SH-SY5Y (cell line): ENCODE results near the gene SLC25A42.

Source experiments
- GATA2 ChIP-seq: IDR thresholded peaks from 2 replicates; pipeline ENCODE4 v1.6.1; 2011; ENCODE audit warnings: mild to moderate bottlenecking, low read depth, low read length
- GATA3 ChIP-seq: IDR thresholded peaks from 2 replicates; pipeline ENCODE4 v1.6.1; 2011; ENCODE audit warnings: low read depth, mild to moderate bottlenecking, low read length, moderate library complexity

Gene SLC25A42, protein sequence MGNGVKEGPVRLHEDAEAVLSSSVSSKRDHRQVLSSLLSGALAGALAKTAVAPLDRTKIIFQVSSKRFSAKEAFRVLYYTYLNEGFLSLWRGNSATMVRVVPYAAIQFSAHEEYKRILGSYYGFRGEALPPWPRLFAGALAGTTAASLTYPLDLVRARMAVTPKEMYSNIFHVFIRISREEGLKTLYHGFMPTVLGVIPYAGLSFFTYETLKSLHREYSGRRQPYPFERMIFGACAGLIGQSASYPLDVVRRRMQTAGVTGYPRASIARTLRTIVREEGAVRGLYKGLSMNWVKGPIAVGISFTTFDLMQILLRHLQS

DNA sequence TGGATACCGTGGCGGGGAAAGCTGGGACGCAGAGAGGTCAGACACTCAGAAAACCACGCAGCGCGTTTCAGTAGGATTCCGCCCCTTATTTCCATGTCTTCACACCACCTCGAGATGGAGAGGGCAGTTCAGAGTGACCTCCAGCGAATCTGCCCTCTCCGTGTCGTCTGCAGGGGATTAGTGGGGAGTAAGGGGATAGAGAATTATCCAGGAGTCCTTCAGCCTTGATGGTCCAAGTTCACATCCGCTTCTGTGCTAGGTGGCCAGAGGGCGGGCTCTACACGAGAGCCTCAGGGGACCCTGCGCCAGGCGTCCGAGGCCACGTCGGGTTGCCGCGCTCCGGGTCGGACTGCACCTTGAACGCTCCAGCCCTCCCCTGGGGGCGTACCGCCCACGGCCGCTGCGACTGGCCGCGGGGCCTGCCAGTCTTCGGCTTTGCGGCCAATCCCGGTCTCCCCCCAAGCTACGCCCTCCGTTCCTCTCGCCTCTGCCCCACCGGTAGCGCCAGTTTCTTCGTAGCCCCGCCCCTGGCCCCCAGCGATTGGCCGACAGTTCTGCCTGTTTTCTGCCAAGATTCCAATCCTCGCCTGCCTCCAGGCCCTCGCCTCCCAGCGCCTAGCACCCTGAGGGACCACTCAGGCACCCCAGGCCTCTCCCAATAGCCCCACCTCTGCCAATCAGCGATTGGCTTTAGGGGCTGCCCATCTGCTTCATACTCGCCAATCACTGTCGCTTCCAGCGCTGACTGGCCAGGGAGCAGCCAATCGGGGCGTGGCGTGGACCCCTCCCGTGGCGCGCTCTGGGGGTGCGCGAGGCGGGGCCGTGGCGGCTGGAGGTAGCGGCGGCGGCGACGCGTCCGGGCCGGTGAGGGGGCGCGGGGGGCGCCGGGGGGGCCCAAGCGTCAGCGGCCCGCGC, at the start of gene SLC25A42:
Gene SLC25A42, plus strand, starts transcription at position 812 of the 915 bp plus-strand sequence. CDS start 32,131 bp downstream, outside the sequence.
- TF ChIP-seq GATA2 (no peak), GATA3 (no peak)

DNA sequence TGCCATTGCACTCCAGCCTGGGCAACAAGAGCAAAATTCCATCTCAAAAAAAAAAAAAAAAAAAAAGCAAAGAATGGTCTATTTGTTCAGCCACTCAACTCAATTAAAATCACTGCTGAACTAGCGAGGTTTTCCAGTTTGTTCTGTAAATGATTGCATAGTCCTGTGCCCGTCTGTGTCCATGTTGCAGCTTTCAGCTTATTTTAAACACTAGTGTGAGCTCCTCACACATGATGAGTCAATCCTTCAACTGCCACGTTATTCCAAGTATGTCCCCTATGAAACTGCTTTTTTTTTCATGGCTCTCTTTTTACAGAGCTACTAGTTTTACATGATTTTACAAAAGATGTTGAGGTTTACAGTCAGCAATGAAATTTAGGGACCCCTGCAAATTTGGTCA, 42.7 kb upstream of the SLC25A42 start:
- TF ChIP-seq GATA3: no peak

DNA sequence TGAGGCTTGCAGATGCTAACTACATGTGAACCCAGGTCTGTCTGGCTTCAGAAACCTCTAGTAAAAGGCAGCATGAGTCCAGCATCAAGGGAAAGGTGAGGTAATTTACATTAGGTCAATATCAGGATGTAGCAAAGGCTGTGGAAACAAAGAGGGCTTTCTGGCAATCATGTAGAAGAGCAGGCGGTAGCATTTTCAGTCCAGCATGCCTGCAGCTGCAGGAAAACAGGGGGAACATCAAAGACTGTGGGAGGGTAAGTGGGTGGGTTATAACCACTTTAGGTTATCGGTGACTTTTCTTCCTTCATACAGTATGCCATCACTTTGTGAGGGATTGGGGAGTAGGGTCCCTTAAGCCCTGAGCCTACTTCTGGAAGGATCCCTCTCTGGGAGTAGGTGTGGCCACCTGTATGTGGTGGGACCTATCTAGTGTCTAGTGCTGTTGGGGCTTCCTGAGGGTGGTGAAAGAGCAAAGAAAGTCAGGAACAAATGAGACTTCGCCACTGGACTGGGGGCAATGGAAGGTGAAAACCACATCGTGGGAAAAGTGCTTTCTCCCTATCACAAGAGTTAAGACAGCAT, 41.3 kb upstream of the SLC25A42 start:
- no peak for TF ChIP-seq GATA2

DNA sequence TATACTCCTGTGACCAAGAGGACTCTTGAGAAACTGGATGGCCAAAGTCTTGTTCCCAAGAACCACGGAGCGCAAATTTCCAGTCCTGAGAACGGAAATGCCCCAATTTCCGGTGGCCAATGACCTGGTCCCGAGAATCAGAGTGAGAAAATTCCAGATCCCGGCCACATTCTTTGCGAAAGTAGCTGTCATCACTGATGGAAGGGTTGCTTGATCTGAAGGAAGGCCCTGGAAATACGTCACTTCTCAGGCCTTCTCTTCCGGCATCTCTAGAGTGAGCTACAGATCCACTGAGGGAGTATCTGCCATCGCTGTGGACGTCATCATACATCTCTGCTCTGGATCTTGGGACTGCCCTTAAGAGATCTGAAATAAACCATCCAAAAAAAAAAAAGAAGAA, 37.9 kb upstream of the SLC25A42 start:
- TF ChIP-seq GATA3 (no peak), GATA2 (no peak)

DNA sequence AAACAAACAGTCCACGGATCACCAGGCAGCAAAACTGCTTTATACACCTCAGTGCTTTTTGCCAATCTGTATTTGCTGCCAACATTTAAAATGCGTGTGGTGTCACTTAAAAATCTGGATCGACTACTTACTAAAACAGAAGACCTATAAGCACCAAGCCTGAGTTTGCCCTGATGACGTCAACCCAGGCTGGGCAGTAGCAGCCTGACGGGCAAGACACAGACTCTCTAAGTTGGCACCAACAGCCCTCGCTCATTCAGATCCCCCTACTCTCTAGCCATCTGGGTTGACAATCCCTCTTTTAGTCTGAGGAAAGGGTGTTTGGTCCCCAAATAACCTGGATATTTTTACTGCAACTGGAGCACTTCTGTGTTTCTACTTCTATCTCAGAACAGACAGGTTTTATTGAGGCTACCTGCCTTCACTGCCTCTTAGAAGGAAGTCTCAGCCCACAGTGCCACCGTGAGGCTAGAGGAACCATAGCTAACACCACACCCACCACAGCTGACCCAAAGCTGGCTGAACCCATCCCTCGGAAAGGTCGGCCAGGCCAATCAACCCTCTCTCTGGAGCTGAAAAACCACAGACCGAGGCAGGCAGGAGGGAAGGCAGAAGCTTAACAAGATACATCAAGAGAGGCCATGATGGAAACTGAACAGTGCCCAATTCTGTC, 37.4 kb upstream of the SLC25A42 start:
- TF ChIP-seq GATA3 (no peak), GATA2 (no peak)

DNA sequence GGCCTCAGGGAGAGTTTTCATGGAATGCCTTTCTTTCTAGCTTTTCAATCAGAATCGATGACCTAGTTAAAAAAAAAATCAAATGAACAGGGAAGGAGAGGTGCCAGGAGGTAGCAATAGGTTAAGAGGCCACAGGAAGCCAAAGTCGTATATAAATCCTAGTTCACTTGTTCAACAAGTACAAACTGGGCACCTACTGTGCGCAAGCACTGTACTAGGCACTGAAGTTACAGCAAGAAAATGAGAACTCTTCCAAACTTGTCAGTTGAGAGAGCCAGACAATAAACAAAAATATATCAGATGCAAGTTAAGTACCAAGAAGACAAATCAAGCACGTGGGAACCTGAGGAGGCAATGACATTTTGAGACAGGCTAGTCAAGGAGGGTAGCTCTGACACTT, 36.6 kb upstream of the SLC25A42 start:
- no peak for TF ChIP-seq GATA3
- TF ChIP-seq GATA2: no peak

DNA sequence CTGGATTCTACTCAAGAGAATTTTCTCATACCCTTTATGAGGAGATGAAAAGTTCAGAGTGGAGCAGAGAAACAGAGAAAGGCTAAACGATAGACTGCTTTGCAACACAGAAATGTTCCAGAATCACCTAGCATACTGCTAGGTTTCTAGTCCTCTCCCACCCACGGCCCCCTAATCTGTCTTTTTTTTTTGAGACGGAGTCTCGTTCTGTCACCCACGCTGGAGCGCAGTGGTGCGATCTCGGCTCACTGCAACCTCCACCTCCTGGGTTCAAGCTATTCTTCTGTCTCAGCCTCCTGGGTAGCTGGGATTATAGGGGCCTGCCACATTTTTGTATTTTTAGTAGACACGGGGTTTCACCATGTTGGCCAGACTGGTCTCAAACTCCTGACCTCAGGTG, 35.3 kb upstream of the SLC25A42 start:
- TF ChIP-seq GATA3: no peak
- TF ChIP-seq GATA2: no peak

DNA sequence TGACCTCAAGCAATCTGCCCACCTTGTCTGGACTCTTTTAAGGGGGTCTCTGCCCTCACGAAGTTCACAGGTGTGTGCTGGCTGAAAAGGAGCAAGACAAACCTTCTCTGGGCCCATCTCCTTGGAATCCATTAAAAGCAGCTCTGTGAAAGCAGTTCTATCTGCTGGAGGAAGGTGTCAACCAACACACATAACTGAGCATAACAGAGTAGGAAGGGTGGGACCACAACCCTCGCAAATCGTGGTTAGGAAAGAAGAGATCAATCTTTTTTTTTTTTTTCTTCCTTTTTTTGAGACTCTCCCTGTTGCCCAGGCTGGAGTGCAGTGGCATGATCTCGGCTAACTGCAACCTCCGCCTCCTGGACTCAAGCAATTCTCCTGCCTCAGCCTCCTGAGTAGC, 31.9 kb upstream of the SLC25A42 start:
- no peak for TF ChIP-seq GATA2
- no peak for TF ChIP-seq GATA3

DNA sequence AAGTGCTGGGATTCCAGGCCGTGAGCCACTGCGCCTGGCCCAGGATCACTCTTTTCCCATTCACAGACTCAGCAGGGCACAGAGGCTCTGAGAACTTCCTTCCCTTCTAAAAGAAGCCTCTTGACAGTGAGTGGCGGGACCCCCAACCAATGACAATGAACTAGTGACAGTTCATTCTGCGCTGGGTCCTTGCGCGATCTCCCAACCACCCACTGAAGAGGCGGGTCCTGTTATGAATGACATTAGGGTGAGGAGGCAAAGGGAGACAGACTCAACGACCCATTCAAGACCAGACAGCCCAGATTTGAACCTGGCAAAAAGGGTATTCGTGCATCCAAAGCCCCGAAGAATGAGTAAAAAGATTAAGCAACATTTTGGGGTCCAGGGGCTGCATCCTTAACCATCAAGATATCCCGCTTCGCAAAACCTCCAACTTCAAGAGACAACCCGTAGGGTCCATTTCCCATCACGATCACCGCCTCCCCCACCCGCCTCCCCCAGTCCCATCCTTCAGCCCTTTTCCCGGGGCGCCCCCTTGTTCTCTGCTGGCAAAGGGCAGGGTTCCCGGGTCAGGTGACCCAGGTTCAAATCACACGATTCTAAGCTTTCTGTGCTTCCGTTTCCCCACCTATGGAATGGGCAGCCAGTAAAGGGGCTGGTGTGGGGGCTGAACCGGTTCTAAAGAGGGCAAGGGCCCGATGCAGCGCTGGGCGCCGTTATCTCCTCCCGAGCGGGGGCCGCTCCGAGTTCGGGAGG, 31.2 kb upstream of the SLC25A42 start:
- TF ChIP-seq GATA2: no peak
- no peak for TF ChIP-seq GATA3

DNA sequence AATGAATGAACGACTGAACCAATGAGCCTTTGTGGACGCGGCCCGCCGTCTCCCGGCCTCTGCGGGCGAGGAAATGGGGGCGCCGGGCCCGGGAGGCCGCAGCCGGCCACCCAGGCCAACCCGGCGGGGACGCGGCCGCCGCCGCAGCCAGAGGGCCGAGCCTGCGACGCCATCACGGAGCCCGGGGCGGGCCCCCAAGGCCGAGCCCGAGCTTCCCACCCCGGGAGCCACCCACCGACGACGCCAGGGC, 30.7 kb upstream of the SLC25A42 start:
- TF ChIP-seq GATA2 (no peak), GATA3 (no peak)

DNA sequence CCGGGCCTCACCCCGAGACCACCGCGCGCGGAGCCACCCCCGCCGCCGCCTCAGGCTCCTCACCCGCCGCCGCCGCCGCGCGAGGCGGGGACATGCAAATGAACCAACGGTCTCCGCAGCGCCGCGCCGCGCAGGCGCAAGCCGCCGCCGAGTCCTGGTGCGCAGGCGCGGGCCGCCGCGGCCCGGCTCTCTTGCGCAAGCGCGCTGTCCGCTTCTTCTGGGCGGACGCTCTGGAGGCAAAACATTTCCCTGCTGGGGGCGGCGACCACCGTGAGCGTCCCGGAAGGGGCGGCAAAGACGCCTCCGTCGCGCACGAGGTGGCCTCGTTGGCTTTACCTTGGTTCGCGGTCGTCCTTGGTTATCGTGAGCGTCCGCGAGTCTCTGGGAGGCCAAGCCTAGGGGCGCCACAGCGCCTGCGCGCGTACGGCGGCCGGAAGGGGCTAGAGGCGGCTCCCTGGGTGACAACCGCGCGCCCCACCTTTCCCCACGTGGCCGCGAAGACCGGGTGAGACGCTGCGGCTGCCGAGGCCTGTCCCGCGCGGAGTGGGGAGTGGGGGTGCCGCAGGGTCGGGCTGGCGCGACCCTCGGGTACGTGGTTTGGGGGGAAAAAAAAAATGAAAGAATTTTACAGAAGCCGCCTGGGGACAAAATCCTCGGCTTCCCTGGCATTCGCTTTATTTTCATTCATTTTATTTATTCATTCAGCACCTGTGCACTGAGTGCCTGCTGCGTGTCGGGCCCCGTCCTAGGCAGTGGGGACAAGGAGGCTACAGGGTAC, 30.2 kb upstream of the SLC25A42 start, which contains the start of the genes ARMC6 and SUGP2:
Gene ARMC6, plus strand, starts transcription at position 178 of the 778 bp plus-strand sequence. CDS start 607 bp downstream, outside the sequence.
Gene SUGP2, minus strand, starts transcription at position 92 of the 778 bp plus-strand sequence. CDS start 2,446 bp downstream, outside the sequence.
- TF ChIP-seq GATA3 (no peak), GATA2 (no peak)

DNA sequence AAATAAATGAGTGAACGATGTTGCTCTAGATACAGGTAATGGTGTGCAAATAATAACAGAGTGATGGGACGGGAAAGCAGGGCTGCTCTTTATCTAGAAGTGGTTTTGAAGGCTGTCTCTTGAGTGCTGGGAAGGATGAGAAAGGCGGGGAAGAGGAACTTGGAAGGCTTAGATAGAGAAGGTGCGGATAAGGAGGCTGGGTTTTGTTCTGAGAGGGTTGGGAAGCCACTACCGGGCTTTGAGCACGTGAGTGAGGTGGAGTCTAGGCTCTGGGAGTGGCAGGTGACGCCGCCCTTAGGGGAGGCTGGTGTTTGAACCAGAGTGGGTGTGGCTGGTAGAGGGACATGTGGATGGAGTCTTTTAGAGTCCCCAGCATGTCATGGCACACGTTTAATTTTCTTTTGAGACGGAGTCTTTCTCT, 29.6 kb upstream of the SLC25A42 start:
- no peak for TF ChIP-seq GATA2
- no peak for TF ChIP-seq GATA3

DNA sequence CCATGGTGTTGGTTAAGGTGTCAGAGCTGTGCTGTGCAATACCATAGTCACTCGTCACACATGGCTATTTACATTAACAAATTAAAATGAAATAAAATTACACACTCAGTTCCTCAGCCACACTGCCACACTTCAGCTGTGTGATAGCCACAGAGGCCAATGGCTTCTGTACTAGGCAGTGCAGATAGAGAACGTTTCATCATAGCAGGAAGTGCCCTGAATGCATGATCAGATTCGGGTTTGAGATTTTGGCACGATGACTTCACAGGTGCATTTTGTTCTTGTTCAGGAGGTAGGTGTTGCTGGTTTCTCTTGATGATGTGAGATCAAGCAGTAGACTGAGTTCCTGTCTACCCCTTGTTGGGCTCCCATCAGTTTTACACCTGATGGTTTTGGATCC, 23.9 kb upstream of the SLC25A42 start:
- TF ChIP-seq GATA2 (no peak), GATA3 (no peak)
